ENCODE results near the gene UCP2.

GRCh38 chr11:74009675-74010305 is 27.1 kb upstream of the UCP2 start:
- no peak for TF ChIP-seq ZNF114 (CRISPR knock-in tag; IDR thresholded peaks at IDR 0.05)
- no peak for TF ChIP-seq CTCF (conservative IDR thresholded peaks at IDR 0.05; ENCODE audit: low read depth in 2 of 2)

All from GM23338 (cell line).